ENCODE results near the gene CGAS. TPM values are rescaled to one million over a fixed set of nuclear protein-coding genes. Genes with fewer than 3 reads are reported as not detected.
A peak's percentile ranks its signal among the peaks of the same experiment; 100 is the strongest.

CGAS gene
- total RNA-seq, 2 donors from 2014 or later: 2.5 to 3.8 TPM

GRCh38 chr6:73391675-73392074 is 60.4 kb downstream of the CGAS start:
- TF ChIP-seq CTCF (conservative IDR thresholded peaks at IDR 0.05): no peak
- no peak for DNase-seq
- H3K4me1 Mint-ChIP-seq: peaks cover 2% of the 10 kb centered on the region
- no peak overlapping the region for H3K27ac Mint-ChIP-seq
- Histone ChIP-seq H3K27ac (ENCODE audit: low read depth, low read length) (no peak overlapping the region), H3K4me1 (ENCODE audit: control insufficient read depth, insufficient read depth, low read length) (no peaks in the 10 kb centered on the region), H3K9ac (ENCODE audit: extremely low read depth, low read length, poor library complexity, severe bottlenecking) (no peak overlapping the region), H3K9me3 (ENCODE audit: control insufficient read depth, low read length) (no peaks in the 10 kb centered on the region), H3K4me3 (ENCODE audit: low read length) (no peak overlapping the region), H3K36me3 (ENCODE audit: control insufficient read depth, insufficient read depth, low read length) (no peaks in the 10 kb centered on the region), H3K27me3 (ENCODE audit: control insufficient read depth, insufficient read depth, low read length, poor library complexity, severe bottlenecking) (no peaks in the 10 kb centered on the region)
- peaks cover 8% of the 10 kb centered on the region for H3K9me3 Mint-ChIP-seq
- 91% methylated on average over 2 of the region's 2 CpGs; no CpG with 5 or more reads in 1 of the 2 experiments for WGBS, 2 experiments (ENCODE audit: insufficient coverage in 1 of 2, insufficient read length in 1 of 2)
- H3K36me3 Mint-ChIP-seq (ENCODE audit: low read depth): no peaks in the 10 kb centered on the region
- no peak overlapping the region for H3K4me3 Mint-ChIP-seq
- peaks cover 4% of the 10 kb centered on the region for H3K27me3 Mint-ChIP-seq (ENCODE audit: insufficient read depth)

GRCh38 chr6:73389854-73390253 is 62.2 kb downstream of the CGAS start:
- whole genome bisulfite sequencing, 2 experiments (ENCODE audit: insufficient coverage in 1 of 2, insufficient read length in 1 of 2): 90 to 93% methylated on average over 8 to 10 of the region's 10 CpGs
- H3K4me3 ChIP-seq (ENCODE audit: low read length): no peak overlapping the region

GRCh38 chr6:73388800-73389512 is 63.1 kb downstream of the CGAS start:
- H3K4me3 ChIP-seq (ENCODE audit: low read length): peak overlapping the region; percentile 86
- no peak overlapping the region for H3K27ac ChIP-seq (ENCODE audit: low read depth, low read length)
- H3K9me3 ChIP-seq (ENCODE audit: control insufficient read depth, low read length): no peaks in the 10 kb centered on the region
- peaks cover 2% of the 10 kb centered on the region for H3K4me1 Mint-ChIP-seq
- peak; percentile 94 for DNase-seq
- peak overlapping the region; percentile 44 for H3K9ac ChIP-seq (ENCODE audit: extremely low read depth, low read length, poor library complexity, severe bottlenecking)
- peak overlapping the region; percentile 73 for H3K4me3 Mint-ChIP-seq
- H3K9me3 Mint-ChIP-seq: peaks cover 2% of the 10 kb centered on the region
- peaks cover 4% of the 10 kb centered on the region for H3K27me3 Mint-ChIP-seq (ENCODE audit: insufficient read depth)
- no peaks in the 10 kb centered on the region for H3K4me1 ChIP-seq (ENCODE audit: control insufficient read depth, insufficient read depth, low read length)
- H3K27ac Mint-ChIP-seq: peak overlapping the region; percentile 91
- H3K36me3 ChIP-seq (ENCODE audit: control insufficient read depth, insufficient read depth, low read length): no peaks in the 10 kb centered on the region
- peak; percentile 87 for TF ChIP-seq CTCF (conservative IDR thresholded peaks at IDR 0.05)
- WGBS, 2 experiments (ENCODE audit: insufficient coverage in 1 of 2, insufficient read length in 1 of 2): 5 to 8% methylated on average over 15 to 38 of the region's 38 CpGs
- H3K36me3 Mint-ChIP-seq (ENCODE audit: low read depth): no peaks in the 10 kb centered on the region
- H3K27me3 ChIP-seq (ENCODE audit: control insufficient read depth, insufficient read depth, low read length, poor library complexity, severe bottlenecking): no peaks in the 10 kb centered on the region

More at GRCh38 chr6:73389854-73390253, 62.2 kb downstream of the CGAS start:
- no peak overlapping the region for H3K27ac ChIP-seq (ENCODE audit: low read depth, low read length)
- Mint-ChIP-seq H3K4me1 (peaks cover 2% of the 10 kb centered on the region), H3K27ac (no peak overlapping the region), H3K36me3 (ENCODE audit: low read depth) (no peaks in the 10 kb centered on the region), H3K27me3 (ENCODE audit: insufficient read depth) (peaks cover 4% of the 10 kb centered on the region), H3K4me3 (peak overlapping the region; percentile 73), H3K9me3 (peaks cover 4% of the 10 kb centered on the region)
- H3K9me3 ChIP-seq (ENCODE audit: control insufficient read depth, low read length): no peaks in the 10 kb centered on the region
- H3K36me3 ChIP-seq (ENCODE audit: control insufficient read depth, insufficient read depth, low read length): no peaks in the 10 kb centered on the region
- no peak for TF ChIP-seq CTCF (conservative IDR thresholded peaks at IDR 0.05)
- no peak for DNase-seq
- no peaks in the 10 kb centered on the region for H3K27me3 ChIP-seq (ENCODE audit: control insufficient read depth, insufficient read depth, low read length, poor library complexity, severe bottlenecking)
- H3K4me1 ChIP-seq (ENCODE audit: control insufficient read depth, insufficient read depth, low read length): no peaks in the 10 kb centered on the region
- H3K9ac ChIP-seq (ENCODE audit: extremely low read depth, low read length, poor library complexity, severe bottlenecking): no peak overlapping the region

Measured in endodermal cell (in vitro differentiated cells).